HL-60/S4 treated with retinoic acid at 250 ng/mL for 4 days and 3 days (cell line): ENCODE measurements around the gene MMAA.
"Not testable (repeated sequence)": the region's sequence is repeated elsewhere in the genome, so short reads cannot be mapped to it uniquely, and the experiment has no call there.

Source experiments
- in situ Hi-C: fragments of 300-500 bp; cut with MboI; formaldehyde crosslinking; loops from 2 replicates; pipeline ENCODE4 v1.7.0; 2022; ENCODE audit warnings: low sequenced_read_pairs

MMAA gene

DNA sequence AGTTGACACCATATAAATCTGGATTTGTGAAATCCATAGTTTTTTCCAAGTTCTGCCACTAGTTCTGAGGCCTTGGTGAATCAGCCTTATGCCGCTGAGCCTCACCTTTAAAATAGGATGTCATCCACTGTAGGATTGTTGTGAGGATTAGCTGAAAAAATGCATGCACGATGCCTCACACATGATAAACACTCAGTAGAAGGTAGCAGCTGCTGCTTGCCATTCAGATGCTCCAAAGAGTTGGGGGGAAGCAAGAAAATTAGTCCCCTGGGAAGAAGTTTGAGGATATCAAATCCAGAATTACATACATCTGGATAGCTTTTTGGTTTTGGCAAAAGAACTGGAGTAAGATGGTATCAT, 7.4 kb downstream of the MMAA start:
- in situ Hi-C loops = no loop called here

DNA sequence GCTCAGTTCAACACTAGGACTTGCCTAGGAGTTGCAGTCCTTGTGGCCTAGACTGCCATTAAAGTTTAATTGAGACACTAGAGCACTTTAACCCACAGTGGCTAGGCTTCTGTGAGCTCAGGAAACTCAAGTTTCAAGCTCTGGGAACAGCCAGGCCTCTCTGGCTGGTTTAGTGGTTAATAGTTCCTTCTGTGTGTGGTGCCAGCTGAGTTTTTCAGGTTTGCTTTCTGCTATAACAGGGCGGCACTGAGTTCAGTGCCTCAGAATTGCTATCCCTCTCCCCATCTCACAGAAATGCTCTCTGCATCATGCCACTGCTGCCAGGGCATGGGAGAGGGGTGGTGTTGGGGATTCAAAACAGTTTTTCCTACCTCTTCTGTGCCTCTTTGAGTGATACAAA, 15.9 kb downstream of the MMAA start:
- in situ Hi-C loops = no loop called here

DNA sequence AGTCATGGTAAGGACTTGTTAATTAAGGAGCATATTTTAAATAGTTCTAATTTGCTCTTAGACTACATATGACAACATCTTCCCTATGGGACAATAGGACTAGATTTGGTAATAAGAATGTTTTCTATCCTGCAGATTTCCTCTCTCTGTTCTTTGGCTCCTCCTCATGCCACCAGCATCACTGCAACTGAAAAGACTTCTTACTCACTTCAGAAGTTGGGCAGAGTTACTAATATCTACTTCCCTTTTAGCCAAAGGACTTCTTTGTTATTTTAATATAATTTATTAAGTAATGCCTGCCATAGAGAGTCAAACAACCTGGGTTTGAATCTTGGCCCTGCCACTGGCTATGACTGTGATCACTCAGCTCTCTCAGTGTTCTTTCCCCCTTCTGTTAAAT, 16.4 kb downstream of the MMAA start:
- in situ Hi-C loops = no loop called here

DNA sequence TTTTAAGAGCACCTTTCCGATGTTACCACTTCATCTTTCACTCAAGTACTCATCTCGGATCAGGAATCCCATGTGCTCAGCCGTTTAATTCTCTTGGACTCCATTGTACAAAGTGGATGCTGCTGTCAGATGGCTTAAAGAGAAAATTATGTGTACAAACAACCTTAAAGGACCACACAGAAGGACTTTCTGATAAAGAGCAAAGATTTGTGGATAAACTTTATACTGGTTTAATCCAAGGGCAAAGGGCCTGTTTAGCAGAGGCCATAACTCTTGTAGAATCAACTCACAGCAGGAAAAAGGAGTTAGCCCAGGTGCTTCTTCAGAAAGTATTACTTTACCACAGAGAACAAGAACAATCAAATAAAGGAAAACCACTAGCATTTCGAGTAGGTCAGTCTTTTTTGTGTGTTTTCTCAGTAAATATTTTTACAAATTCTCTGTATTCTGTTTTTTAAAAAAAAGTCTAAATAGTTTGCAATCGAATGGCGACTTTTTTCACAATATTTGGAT, 20.1 kb downstream of the MMAA start:
- in situ Hi-C loops = no loop called here

DNA sequence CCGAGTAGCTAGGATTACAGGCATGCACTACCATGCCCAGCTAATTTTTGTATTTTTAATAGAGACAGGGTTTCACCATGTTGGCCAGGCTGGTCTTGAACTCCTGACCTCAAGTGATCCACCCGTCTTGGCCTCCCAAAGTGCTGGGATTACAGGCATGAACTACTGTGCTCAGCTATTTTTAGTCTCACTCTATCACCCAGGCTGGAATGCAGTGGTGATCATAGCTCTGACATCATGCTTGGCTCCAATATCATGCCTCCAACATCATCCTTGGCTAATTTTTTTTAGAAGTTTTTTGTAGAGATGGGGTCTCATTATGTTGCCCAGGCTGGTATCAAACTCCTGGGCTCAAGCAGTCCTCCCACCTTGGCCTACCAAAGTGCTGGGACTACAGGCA, 21.1 kb downstream of the MMAA start:
- in situ Hi-C loops = not testable (repeated sequence)

DNA sequence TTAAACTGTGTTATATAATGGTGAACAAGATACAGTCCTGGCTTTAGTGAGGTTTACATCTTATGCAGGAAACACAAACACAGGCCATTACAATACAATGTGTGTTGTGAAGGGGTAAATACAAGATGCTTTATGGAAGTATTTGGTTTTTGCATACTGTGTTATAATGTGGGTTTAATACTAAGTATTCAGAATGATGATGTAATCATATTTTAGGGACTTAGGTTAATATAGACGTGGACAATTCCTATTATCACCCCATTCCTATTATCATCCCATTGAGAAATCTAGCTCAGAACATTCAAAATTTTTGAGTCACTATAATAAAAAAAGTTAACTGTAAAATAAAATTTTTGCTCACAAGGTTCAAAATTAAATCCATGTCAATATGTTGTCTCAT, 24.1 kb downstream of the MMAA start:
- in situ Hi-C loops = no loop called here

DNA sequence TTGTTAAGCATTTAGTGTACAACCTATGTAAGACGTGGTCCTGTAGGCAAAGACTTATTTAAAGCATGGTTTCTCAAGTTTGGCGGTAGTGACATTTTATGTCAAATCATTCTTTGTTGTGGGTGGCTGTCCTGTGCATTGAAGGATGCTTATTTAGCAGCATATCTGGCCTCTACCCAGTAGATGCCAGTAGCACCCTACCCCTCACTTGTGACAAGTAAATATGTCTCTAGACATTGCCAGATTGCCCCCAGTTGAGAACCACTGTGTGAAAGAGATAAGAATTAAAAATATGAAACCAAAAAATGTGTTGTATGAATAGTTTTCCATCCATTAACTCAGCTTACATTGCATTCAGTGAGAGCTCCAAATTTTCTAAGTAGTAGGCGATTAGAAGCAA, 25.5 kb downstream of the MMAA start:
- in situ Hi-C loops = no loop called here

DNA sequence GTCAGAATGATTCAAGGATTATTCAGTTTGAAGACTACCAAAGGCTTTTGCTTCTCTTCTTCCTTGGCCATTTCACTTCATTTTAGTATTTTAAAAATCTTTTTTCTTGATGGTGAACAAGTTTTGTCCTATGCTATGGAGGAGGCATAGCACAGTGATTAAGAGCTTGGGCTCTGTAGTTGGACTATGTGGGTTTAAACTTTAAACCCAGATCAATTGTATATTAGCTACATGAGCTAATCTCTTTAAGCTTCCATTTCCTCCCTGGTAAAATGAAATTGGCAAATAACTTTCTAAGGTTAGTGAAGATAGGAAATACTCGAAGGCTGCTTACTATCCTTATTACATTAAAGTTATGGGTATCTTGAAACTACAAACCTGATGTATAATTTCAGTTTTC, 37.0 kb downstream of the MMAA start:
- in situ Hi-C loops = no loop called here

DNA sequence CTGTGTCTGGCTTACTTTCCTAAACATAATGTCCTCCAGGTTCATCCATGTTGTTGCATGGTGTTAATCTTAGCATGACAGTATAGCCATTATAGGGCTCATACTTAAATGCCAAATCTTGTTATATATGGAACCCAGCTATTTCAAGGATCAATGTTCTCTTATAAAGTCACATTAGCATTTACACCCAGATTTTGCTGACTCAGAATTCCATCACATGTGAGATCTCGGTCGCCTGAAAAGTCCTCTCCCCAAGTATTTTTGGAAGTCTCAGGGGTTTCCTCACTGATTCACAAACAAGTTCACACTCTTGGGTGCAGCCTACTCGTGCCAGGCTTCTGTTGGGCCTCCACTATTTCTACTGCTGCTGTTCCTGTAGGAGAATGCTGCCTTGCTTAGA, 40.9 kb downstream of the MMAA start:
- in situ Hi-C loops = no loop called here

DNA sequence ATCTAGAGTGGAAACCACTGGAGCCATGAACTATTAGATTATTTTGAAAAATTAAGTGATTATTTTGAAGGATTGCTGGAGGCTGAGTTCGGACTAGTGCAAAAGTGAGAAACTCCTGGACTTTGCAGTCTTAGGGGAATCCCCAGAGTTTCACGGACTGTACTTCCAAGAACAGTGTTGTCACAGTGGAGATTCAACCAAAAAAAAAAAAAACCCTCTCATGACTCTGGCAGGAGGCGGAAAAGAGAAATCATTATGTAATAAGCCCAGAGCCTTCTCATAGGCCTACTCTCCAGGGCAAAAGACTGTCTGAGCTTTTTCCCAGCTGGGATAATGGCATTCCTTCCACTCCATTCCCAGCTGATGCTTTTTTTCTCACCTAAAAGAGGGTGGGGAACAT, 44.0 kb downstream of the MMAA start:
- in situ Hi-C loops = no loop called here

DNA sequence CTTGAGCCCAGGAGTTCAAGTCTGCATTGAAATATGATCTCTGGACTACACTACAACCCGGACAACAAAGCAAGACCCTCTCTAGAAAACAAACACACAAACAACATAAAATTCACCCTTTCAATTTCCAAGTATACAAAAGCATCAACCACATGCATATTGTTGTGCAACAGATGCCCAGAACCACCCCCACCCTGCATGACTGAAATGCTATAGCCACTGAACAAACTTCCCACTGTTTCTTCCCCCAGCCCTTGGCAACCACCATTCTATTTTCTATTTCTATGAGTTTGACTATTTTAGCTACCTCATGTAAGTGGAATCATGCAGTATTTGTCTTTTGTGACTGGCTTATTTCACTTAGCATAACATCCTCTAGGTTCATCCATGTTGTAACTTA, 46.6 kb downstream of the MMAA start:
- in situ Hi-C loops = no loop called here

DNA sequence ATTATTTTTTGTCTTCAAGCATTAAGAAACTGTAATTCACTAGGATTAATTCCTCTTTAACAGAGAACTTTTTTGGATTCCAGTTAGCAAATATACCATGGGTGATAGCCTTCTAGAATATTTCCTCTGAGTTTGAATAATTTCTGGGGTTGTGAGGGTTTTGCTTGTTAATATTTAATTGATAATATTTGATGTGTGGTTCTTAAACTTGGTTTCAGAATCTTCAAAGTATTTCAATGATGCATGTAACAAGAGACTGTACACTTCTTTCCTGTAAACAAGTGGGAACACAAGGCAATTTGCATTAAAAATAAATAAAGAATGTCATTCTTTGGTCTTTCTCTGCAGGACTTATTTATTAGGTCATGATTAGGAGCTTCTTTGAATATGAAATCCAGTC, 51.2 kb downstream of the MMAA start:
- in situ Hi-C loops = no loop called here

DNA sequence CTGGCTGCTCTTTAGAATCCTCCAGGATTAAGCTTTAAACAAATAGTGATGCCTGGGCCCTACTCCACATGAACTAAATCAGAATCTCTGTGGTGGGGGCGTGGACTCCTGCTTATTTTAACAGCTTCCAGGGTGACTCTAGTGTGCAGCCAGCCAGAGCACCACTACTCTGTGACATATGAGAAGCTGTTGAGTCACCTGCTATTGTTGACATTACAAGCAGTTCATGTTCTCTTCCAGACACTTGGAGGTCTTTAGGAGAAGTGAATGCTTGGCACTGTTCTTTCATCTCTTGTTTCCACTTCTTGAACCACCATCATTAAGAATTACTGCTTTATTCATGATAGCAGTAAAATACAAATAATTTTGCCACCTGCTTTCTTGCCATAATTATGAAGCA, 60.3 kb downstream of the MMAA start:
- in situ Hi-C loops = no loop called here

DNA sequence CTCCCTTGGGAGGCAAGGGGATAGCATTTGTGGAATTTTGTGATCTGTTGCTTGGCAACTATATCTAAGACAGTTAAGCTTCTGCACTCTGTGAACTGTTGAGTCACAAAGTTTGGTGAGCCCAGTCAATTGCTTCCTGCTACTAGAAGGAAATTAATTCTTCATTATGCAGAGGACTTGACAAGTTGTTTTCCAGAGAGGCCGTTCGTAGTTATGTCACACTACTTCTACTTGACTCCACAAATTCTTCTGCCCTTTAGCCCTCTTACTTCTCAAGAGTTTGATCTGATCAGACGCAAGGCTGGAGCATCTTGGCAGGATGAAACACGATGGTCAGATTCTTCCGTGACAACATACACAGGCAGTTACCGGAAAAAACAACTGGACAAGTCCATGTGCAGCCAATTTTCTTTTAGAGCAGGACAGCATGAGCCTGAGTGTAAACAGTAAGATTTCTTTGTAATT, 60.8 kb downstream of the MMAA start, which contains the start of gene C4orf51:
Gene C4orf51, plus strand, starts transcription at position 156 of the 465 bp plus-strand sequence. Its CDS starts 58 bp downstream, at position 214.
- in situ Hi-C loops = no loop called here

DNA sequence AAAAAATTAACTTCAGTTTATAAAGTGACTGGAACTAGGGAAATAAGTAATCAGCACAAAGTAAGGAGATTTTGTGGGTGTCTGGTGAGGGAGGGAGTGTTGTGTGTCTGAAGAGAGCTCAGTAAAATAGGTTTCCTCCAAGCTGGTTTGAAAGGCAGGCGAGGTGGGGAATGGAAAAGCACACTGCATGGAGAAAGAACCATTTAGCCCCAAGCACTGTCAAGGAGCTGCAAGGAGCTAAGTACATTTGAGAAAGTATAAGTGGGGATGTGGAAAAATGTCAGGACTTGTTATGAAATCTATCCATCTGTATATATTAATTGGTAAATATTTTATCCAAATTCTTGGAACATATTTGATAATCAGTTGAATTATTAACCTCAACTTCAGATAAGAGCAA, 61.7 kb downstream of the MMAA start:
- in situ Hi-C loops = no loop called here

DNA sequence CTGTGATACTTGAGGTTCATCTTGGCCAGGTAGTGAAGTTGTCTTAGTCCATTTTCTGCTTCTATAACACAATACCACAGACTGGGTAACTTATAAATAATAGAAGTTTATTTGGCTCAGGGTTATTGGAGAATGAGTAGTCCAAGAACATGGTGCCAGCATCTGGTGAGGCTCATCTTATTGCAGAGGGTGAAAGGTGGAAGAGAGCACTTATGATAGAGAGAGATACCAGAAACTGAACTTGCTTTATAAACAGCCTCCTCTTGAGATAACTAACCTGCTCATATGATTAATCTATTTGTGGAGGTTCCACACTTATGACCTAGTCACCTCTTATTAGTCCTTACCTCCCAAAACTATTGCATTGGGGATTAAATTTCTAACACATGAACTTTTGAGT, 62.3 kb downstream of the MMAA start:
- in situ Hi-C loops = no loop called here

DNA sequence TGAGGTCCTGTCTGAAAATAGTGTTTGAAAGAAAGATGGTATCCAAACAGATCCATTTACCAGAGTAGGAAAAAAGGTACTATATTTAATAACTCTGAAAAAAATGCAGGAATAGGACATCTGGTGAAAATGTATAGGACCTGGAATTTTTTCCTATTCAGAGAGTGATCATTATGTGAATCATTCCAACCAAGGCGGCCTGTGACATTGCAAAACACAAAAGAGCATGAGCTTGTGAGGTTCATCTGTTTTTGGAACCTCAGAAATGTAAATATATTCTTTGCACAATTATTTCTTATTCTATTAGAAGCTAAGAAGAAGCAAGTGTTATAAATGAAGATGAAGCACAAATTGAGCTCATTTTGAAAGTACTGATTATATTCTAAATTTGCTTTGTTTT, 62.8 kb downstream of the MMAA start:
- in situ Hi-C loops = no loop called here

DNA sequence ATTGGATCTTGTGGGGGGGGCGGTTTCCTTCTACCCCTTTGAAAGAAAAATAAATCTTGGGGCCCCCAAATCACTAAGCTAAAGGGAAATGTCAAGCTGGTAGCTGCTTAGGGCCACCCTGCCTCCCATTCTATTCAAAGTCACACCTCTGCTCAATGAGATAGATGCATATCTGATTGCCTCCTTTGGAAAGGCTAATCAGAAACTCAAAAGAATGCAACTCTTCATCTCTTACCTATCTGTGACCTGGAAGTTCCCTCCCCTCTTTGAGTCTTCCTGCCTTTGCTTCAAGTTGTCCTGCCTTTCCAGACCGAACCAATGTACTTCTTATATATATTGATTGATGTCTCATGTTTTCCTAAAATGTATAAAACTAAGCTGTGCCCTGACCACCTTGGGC, 67.8 kb downstream of the MMAA start:
- in situ Hi-C loops = no loop called here

DNA sequence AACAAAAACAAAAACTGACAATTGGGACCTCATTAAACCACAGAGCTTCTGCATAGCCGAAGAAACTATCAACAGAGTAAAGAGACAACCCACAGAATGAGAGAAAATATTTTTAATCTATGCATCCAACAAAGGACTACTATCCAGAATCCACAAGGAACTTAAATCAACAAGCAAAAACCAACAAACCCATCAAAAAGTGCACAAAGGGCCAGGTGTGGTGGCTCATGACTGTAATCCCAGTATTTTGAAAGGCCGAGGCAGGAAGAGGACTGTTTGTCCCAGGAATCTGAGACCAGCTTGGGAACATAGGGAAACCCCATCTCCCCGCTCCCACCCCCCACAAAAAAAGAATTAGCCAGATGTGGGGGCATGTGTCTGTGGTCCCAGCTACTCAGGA, 71.4 kb downstream of the MMAA start:
- in situ Hi-C loops = no loop called here

DNA sequence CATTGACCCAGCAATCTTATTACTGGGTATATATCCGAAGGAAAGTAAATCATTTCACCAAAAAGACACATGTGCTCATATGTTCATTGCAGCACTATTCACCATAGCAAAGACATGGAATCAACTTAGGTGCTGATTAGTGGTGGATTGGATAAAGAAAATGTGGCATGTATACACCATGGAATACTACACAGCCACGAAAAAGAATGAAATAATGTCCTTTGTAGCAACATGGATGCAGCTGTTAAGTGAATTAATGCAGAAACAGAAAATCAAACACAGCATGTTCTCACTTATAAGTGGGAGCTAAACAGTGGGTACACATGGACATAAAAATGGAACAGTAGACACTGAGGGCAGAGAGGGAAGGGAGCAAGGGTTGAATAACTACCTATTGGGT, 72.2 kb downstream of the MMAA start:
- in situ Hi-C loops = not testable (repeated sequence)

DNA sequence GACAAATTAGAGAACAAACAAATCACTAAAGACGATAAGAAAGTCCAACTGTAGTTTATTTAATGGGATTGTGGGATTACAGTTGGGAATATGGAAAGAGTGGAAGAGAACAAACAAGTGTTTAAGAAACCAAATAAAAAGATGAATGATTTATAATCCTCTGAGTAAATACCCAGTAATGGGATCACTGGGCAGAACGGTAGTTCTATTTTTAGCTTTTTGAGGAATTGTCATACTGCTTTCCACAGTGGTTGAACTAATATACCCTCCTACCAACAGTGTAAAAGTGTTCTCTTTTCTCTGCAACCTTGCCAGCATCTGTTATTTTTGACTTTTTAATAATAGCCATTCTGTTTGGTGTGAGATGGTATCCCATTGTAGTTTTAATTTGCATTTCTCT, 75.7 kb downstream of the MMAA start:
- in situ Hi-C loops = no loop called here

DNA sequence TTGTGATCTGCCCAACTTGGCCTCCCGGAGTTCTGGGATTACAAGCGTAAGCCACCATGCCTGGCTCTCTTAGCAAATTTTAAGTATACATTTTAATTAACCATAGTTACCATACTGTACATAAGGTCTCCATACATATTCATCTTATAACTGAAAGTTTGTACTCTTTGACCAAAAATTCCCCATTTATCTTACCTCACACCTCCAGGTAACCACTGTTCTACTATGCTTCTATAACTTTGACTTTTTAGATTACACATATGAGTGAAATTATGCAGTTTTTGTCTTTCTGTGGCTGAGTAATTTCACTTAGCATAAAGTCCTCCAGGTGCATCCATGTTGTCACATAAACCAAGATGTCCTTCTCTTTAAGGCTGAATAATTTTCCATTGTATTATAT, 78.1 kb downstream of the MMAA start:
- in situ Hi-C loops = no loop called here

DNA sequence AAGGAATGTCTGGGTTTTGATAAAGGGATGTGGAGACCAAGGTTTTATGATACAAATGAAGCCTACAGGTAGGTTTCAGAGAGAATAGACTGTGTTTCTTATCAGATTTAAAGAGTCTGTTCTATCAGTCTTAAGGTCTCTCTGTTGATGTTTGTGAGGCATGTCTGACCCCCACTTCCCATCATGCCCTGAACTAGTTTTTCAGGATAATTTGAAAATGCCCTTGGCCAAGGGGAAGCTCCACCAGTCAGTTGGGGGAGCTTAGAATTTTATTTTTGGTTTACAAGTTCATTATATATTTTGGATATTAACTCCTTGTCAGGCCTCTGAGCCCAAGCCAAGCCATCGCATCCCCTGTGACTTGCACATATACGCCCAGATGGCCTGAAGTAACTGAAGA, 79.3 kb downstream of the MMAA start:
- in situ Hi-C loops = no loop called here
